Testis (tissue), 2 donors: ENCODE results near the gene RUNDC3A.

Experiments
- POLR2A ChIP-seq: fragments of 450-650 bp; IDR thresholded peaks from one replicate; pipeline ENCODE4 v1.6.1; 2017; ENCODE audit warnings: antibody characterized with exemption, mild to moderate bottlenecking, moderate library complexity
- TF ChIP-seq, protein P1 (sequence below), 3 experiments: fragments of 450-650 bp in 2 of 3; fragments of 200-600 bp in 1 of 3; sonication (generic) in 1 of 3; IDR thresholded peaks; one replicate each; pipeline ENCODE4 v1.5.1; 2016 to 2019; ENCODE audit warnings: antibody characterized with exemption in 3 of 3, mild to moderate bottlenecking in 2 of 3, moderate library complexity in 1 of 3

DNA sequence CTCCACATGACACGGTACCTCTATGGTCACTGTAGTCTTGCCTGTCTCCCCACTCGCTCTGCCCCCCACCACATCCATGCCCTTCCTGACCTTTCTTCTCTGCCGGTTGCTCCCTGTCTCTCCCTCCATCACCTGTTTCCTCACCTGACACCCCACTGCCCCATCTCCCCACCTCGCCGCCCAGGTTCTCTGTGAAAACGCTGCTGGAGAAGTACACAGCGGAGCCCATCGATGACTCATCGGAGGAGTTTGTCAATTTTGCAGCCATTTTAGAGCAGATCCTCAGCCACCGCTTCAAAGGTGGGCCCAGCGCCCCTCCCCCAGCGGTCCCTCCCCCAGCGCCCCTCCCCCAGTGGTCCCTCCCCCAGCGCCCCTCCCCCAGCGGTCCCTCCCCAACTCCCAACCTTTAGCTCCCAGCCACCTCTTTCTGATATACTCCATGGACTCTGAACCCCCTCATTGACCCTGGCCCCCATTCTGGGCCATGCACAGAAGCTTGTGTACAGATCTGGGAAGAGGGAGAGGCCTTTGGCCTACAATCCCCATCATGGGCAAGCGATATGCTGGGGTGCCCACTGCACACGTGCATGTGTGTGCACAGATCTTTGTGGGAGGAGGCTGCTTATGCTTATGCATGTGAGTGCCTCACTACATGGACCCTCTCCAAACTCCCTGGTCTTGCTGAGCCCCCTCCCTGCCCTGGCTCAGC lies 4.1 kb downstream of the RUNDC3A start:
- TF ChIP-seq, protein P1, sequence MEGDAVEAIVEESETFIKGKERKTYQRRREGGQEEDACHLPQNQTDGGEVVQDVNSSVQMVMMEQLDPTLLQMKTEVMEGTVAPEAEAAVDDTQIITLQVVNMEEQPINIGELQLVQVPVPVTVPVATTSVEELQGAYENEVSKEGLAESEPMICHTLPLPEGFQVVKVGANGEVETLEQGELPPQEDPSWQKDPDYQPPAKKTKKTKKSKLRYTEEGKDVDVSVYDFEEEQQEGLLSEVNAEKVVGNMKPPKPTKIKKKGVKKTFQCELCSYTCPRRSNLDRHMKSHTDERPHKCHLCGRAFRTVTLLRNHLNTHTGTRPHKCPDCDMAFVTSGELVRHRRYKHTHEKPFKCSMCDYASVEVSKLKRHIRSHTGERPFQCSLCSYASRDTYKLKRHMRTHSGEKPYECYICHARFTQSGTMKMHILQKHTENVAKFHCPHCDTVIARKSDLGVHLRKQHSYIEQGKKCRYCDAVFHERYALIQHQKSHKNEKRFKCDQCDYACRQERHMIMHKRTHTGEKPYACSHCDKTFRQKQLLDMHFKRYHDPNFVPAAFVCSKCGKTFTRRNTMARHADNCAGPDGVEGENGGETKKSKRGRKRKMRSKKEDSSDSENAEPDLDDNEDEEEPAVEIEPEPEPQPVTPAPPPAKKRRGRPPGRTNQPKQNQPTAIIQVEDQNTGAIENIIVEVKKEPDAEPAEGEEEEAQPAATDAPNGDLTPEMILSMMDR (IDR thresholded peaks at IDR 0.05): no peak
- no peak for TF ChIP-seq POLR2A
